H9 (cell line): ENCODE measurements around the gene PHGDH. TPM values are rescaled to one million over a fixed set of nuclear protein-coding genes. Genes with fewer than 3 reads are reported as not detected.

Source experiments
- DNase-seq: peaks from one replicate; pipeline ENCODE4 v3.0.0-alpha.2; 2017
- H2AFZ ChIP-seq: one replicate; pipeline ENCODE4 v1.6.1; 2013; ENCODE audit warnings: mild to moderate bottlenecking, low read length, control low read depth, moderate library complexity
- H2AK5ac ChIP-seq: 2 replicates; pipeline ENCODE4 v1.6.1; 2013; ENCODE audit warnings: low read length, control low read depth, mixed read lengths; ENCODE audit not compliant: insufficient read length
- H2BK120ac ChIP-seq: one replicate; pipeline ENCODE4 v1.6.1; 2013; ENCODE audit warnings: low read depth, mild to moderate bottlenecking, low read length, control low read depth, inconsistent platforms; ENCODE audit not compliant: poor library complexity, severe bottlenecking
- H2BK12ac ChIP-seq: 2 replicates; pipeline ENCODE4 v1.6.1; 2013; ENCODE audit warnings: low read length, control low read depth, mixed read lengths, low read depth; ENCODE audit not compliant: insufficient read length
- H2BK15ac ChIP-seq: 2 replicates; pipeline ENCODE4 v1.6.1; 2013; ENCODE audit warnings: low read depth, low read length, control low read depth
- H2BK20ac ChIP-seq: one replicate; pipeline ENCODE4 v1.6.1; 2013; ENCODE audit warnings: low read depth, mild to moderate bottlenecking, low read length, control low read depth, inconsistent platforms; ENCODE audit not compliant: poor library complexity, severe bottlenecking
- H2BK5ac ChIP-seq: 2 replicates; pipeline ENCODE4 v1.6.1; 2013; ENCODE audit warnings: low read length, control low read depth, mixed read lengths; ENCODE audit not compliant: insufficient read length
- H3K14ac ChIP-seq: 2 replicates; pipeline ENCODE4 v1.6.1; 2013; ENCODE audit warnings: low read length, control low read depth; ENCODE audit not compliant: insufficient read depth
- H3K18ac ChIP-seq: 2 replicates; pipeline ENCODE4 v1.6.1; 2013; ENCODE audit warnings: low read depth, mild to moderate bottlenecking, mixed read lengths, low read length, control low read depth; ENCODE audit not compliant: insufficient read length
- H3K23ac ChIP-seq: 2 replicates; pipeline ENCODE4 v1.6.1; 2013; ENCODE audit warnings: low read length, control low read depth, mixed read lengths, low read depth; ENCODE audit not compliant: insufficient read length
- H3K23me2 ChIP-seq: 2 replicates; pipeline ENCODE4 v1.6.1; 2013; ENCODE audit warnings: low read depth, mild to moderate bottlenecking, mixed read lengths, low read length, control low read depth; ENCODE audit not compliant: insufficient read length, poor library complexity, severe bottlenecking
- H3K27ac ChIP-seq: 2 replicates; pipeline ENCODE4 v1.5.1; 2013; ENCODE audit warnings: low read length, control low read depth, mixed read lengths, low read depth; ENCODE audit not compliant: insufficient read length
- H3K27me3 ChIP-seq: 2 replicates; pipeline ENCODE4 v1.6.1; 2013; ENCODE audit warnings: low read length, control low read depth, inconsistent platforms; ENCODE audit not compliant: insufficient read depth
- H3K4ac ChIP-seq: 2 replicates; pipeline ENCODE4 v1.6.1; 2013; ENCODE audit warnings: low read depth, mild to moderate bottlenecking, control low read depth, inconsistent platforms, low read length, moderate library complexity
- H3K4me1 ChIP-seq: 2 replicates; pipeline ENCODE4 v1.6.1; 2013; ENCODE audit warnings: low read length, control low read depth, inconsistent platforms; ENCODE audit not compliant: insufficient read depth
- H3K4me2 ChIP-seq: 2 replicates; pipeline ENCODE4 v1.6.1; 2013; ENCODE audit warnings: low read length, control low read depth, mixed read lengths; ENCODE audit not compliant: insufficient read length, insufficient read depth
- H3K56ac ChIP-seq: 2 replicates; pipeline ENCODE4 v1.6.1; 2013; ENCODE audit warnings: low read depth, mild to moderate bottlenecking, mixed read lengths, low read length, control low read depth; ENCODE audit not compliant: insufficient read length
- H3K79me1 ChIP-seq: 2 replicates; pipeline ENCODE4 v1.6.1; 2013; ENCODE audit warnings: low read depth, mild to moderate bottlenecking, moderate library complexity, low read length, control low read depth, inconsistent platforms; ENCODE audit not compliant: insufficient read depth, poor library complexity, severe bottlenecking
- H3K79me2 ChIP-seq: 2 replicates; pipeline ENCODE4 v1.6.1; 2013; ENCODE audit warnings: low read length, control low read depth, inconsistent platforms; ENCODE audit not compliant: insufficient read depth
- H3K9ac ChIP-seq: 2 replicates; pipeline ENCODE4 v1.6.1; 2013; ENCODE audit warnings: low read length, control low read depth, mixed read lengths; ENCODE audit not compliant: insufficient read length; ENCODE audit errors: extremely low read depth
- H3K9me3 ChIP-seq: one replicate; pipeline ENCODE4 v1.6.1; 2013; ENCODE audit warnings: low read depth, low read length, inconsistent platforms; ENCODE audit not compliant: control insufficient read depth
- H3T11ph ChIP-seq: one replicate; pipeline ENCODE4 v1.6.1; 2013; ENCODE audit warnings: mild to moderate bottlenecking, low read length, control low read depth, inconsistent platforms
- H4K20me1 ChIP-seq: one replicate; pipeline ENCODE4 v1.6.1; 2013; ENCODE audit not compliant: control insufficient read depth, insufficient read length, insufficient read depth
- H4K5ac ChIP-seq: 2 replicates; pipeline ENCODE4 v1.6.1; 2013; ENCODE audit warnings: low read depth, mild to moderate bottlenecking, mixed read lengths, low read length, control low read depth; ENCODE audit not compliant: insufficient read length
- H4K8ac ChIP-seq: replicated peaks from 2 replicates; pipeline ENCODE4 v1.6.1; 2013; ENCODE audit warnings: low read length, control low read depth, mixed read lengths, low read depth; ENCODE audit not compliant: insufficient read length
- H4K91ac ChIP-seq: 2 replicates; pipeline ENCODE4 v1.6.1; 2013; ENCODE audit warnings: low read depth, mild to moderate bottlenecking, moderate library complexity, mixed read lengths, low read length, control low read depth; ENCODE audit not compliant: insufficient read length
- H3K27ac Mint-ChIP-seq, 3 experiments: 2 replicates in 2 of 3; 3 replicates in 1 of 3; pipeline ENCODE4 v1.8.0; 2020 to 2021; ENCODE audit warnings: mixed read lengths in 3 of 3, mild to moderate bottlenecking in 1 of 3, moderate library complexity in 1 of 3
- H3K27me3 Mint-ChIP-seq: 2 replicates; pipeline ENCODE4 v1.8.0; 2021; ENCODE audit warnings: low read depth, mild to moderate bottlenecking, moderate library complexity, mixed read lengths
- H3K36me3 Mint-ChIP-seq, 3 experiments: 2 replicates in 2 of 3; 3 replicates in 1 of 3; pipeline ENCODE4 v1.8.0; 2020 to 2021; ENCODE audit warnings: low read depth in 3 of 3, mixed read lengths in 3 of 3; ENCODE audit not compliant: insufficient read depth in 1 of 3
- H3K4me1 Mint-ChIP-seq, 2 experiments: 2 replicates each; pipeline ENCODE4 v1.8.0; 2020; ENCODE audit warnings: mixed read lengths in 2 of 2
- H3K4me3 Mint-ChIP-seq, 2 experiments: 2 replicates in 1 of 2; 3 replicates in 1 of 2; pipeline ENCODE4 v1.8.0; 2020 to 2021; ENCODE audit warnings: mild to moderate bottlenecking in 2 of 2, mixed read lengths in 2 of 2, moderate library complexity in 1 of 2
- H3K9me3 Mint-ChIP-seq, 2 experiments: 2 replicates in 1 of 2; 3 replicates in 1 of 2; pipeline ENCODE4 v1.8.0; 2020; ENCODE audit warnings: mild to moderate bottlenecking in 2 of 2, mixed read lengths in 2 of 2, moderate library complexity in 1 of 2
- WGBS: extraction: QIAGEN DNeasy Blood & Tissue Kit; methylation state at CpG from one replicate; pipeline ENCODE4 v1.1.7; 2013; ENCODE audit warnings: missing lambda C conversion rate, low lambda C conversion rate, mixed read lengths; ENCODE audit not compliant: insufficient read length; ENCODE audit errors: extremely low coverage; 5-methylcytosine and 5-hydroxymethylcytosine counted together
- total RNA-seq: library from RNA; stranded (reverse); gene quantifications from 2 replicates; pipeline ENCODE4 v1.2.1, GENCODE V29; 2021
- TF ChIP-seq, protein P1 (sequence below): fragments of 200-600 bp; sonication (generic); conservative IDR thresholded peaks from 3 replicates; pipeline ENCODE4 v1.8.0; 2021; ENCODE audit warnings: antibody characterized with exemption, mild to moderate bottlenecking

Gene PHGDH
- total RNA-seq, 1 experiment from 2014 or later: 458 TPM

- Mint-ChIP-seq H3K4me3 (no peak overlapping the region), H3K9me3 (no peaks in the 10 kb centered on the region), H3K4me1 (peaks cover 0 to 7% of the 10 kb centered on the region in 2 experiments; a peak in 2 of 4 replicates), H3K27me3 (no peaks in the 10 kb centered on the region; the same call in 1 of the 2 replicates), H3K27ac (no peak overlapping the region; a peak in 1 of 7 replicates), H3K36me3 (no peaks in the 10 kb centered on the region)
- H3K9me3 ChIP-seq: no peaks in the 10 kb centered on the region
- H2AK5ac ChIP-seq: no peak overlapping the region
- H2BK12ac ChIP-seq: no peak overlapping the region
- H3K79me2 ChIP-seq: no peaks in the 10 kb centered on the region
- no peak overlapping the region for H3K14ac ChIP-seq
- H3K4me1 ChIP-seq: no peaks in the 10 kb centered on the region
- H4K91ac ChIP-seq: no peak overlapping the region
- no peak overlapping the region for H3T11ph ChIP-seq
- TF ChIP-seq, protein P1, sequence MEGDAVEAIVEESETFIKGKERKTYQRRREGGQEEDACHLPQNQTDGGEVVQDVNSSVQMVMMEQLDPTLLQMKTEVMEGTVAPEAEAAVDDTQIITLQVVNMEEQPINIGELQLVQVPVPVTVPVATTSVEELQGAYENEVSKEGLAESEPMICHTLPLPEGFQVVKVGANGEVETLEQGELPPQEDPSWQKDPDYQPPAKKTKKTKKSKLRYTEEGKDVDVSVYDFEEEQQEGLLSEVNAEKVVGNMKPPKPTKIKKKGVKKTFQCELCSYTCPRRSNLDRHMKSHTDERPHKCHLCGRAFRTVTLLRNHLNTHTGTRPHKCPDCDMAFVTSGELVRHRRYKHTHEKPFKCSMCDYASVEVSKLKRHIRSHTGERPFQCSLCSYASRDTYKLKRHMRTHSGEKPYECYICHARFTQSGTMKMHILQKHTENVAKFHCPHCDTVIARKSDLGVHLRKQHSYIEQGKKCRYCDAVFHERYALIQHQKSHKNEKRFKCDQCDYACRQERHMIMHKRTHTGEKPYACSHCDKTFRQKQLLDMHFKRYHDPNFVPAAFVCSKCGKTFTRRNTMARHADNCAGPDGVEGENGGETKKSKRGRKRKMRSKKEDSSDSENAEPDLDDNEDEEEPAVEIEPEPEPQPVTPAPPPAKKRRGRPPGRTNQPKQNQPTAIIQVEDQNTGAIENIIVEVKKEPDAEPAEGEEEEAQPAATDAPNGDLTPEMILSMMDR: no peak
- H4K8ac ChIP-seq: no peak overlapping the region
- no peak overlapping the region for H3K18ac ChIP-seq
- H3K56ac ChIP-seq: no peak overlapping the region
- H3K27ac ChIP-seq: no peak overlapping the region
- H2BK5ac ChIP-seq: no peak overlapping the region
- H3K27me3 ChIP-seq: no peaks in the 10 kb centered on the region
- WGBS: no CpG with 5 or more reads among the region's 4 CpGs
- H2BK120ac ChIP-seq: no peak overlapping the region
- no peak overlapping the region for H3K4me2 ChIP-seq
- H3K4ac ChIP-seq: no peak overlapping the region
- H2BK15ac ChIP-seq: no peak overlapping the region
- H3K23me2 ChIP-seq: no peaks in the 10 kb centered on the region
- no peak overlapping the region for H3K23ac ChIP-seq
- no peaks in the 10 kb centered on the region for H3K79me1 ChIP-seq
- no peak for DNase-seq
- H2BK20ac ChIP-seq: no peak overlapping the region
- no peak overlapping the region for H2AFZ ChIP-seq
- H4K20me1 ChIP-seq: no peaks in the 10 kb centered on the region
- no peak overlapping the region for H4K5ac ChIP-seq
- H3K9ac ChIP-seq: no peak overlapping the region
Observed at GRCh38 chr1:119791377-119791776, 79.6 kb downstream of the PHGDH start.

Other genes starting within 250 kb of the PHGDH start
- not detected in 2 replicates for gene HSD3B1, start 204.7 kb upstream of the PHGDH start, total RNA-seq
- 17.4 and 17.9 TPM in 2 replicates for gene ZNF697, start 63.7 kb upstream of the PHGDH start, total RNA-seq
- gene HMGCS2, start 57.0 kb downstream of the PHGDH start, total RNA-seq: not detected in 2 replicates
- gene REG4, start 99.5 kb downstream of the PHGDH start, total RNA-seq: not detected in 2 replicates
- gene ADAM30, start 184.6 kb downstream of the PHGDH start, total RNA-seq: not detected in 2 replicates